Ramos (cell line): Measurements from ENCODE around the gene MYO5B.
"Not testable (repeated sequence)": the region's sequence is repeated elsewhere in the genome, so short reads cannot be mapped to it uniquely, and the experiment has no call there.

ENCODE experiments used
- in situ Hi-C: fragments of 300-500 bp; cut with MboI; formaldehyde crosslinking; loops from one replicate; pipeline ENCODE4 v1.14.3; 2022; ENCODE audit warnings: low sequenced_read_pairs; ENCODE audit not compliant: unreplicated experiment

MYO5B gene

DNA sequence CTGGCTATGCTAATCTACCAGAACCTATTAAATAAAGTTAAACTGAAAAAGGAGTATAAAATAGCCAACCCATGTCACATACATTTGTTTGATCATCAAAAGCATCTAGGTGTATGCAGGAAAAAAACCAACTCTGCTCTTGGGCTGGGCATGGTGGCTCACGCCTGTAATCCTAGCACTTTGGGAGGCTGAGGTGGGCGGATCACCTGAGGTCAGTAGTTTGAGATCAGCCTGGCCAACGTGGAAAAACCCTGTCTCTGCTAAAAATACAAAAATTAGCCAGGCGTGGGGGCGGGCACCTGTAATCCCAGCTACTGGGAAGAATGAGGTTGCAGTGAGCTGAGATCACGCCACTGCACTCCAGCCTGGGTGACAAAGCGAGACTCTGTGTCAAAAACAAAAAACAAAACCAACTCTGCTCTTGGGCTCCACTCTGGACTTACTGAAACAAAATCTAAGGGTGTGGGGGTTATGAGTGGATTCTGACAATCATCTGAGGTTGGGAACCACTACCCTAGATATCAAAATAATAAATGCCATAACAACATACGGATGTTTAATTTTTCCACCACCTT, 405.3 kb downstream of the MYO5B start:
- in situ Hi-C loops: not testable (repeated sequence)

GRCh38 chr18:49788327-49788898, 406.5 kb downstream of the MYO5B start:
- in situ Hi-C loops: no loop called here

DNA sequence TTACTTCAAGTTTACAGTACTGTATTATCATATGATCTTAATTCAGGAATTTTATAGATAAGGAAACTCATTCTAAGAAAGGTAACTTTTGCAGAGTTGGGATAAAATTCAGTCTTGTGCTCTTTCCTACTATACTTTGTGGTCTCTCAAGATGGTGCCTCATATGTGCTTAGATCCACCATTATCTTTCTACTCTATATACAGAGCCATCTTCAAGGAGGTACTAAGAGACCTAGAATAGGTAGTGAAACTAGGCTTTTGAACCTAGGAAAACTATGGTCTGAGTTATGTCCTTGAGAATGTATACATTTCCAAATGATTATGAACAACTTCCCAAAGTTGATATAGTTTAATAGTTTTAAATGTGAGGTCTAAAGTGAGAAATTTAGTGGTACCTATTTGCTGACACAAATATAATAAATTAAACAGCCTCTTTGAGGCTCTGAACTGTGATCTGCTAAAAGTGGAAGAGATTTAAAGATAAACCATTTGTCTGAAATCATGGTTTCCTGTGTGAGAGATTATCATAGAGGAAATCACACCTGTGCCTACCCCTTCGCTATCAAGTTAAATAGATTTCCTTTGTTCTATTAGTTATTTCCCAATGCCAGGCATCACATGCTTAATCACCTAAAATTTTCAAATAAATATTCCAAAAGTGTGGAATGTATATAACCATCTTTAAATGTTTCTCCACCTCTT, 408.8 kb downstream of the MYO5B start:
- in situ Hi-C loops: no loop called here

DNA sequence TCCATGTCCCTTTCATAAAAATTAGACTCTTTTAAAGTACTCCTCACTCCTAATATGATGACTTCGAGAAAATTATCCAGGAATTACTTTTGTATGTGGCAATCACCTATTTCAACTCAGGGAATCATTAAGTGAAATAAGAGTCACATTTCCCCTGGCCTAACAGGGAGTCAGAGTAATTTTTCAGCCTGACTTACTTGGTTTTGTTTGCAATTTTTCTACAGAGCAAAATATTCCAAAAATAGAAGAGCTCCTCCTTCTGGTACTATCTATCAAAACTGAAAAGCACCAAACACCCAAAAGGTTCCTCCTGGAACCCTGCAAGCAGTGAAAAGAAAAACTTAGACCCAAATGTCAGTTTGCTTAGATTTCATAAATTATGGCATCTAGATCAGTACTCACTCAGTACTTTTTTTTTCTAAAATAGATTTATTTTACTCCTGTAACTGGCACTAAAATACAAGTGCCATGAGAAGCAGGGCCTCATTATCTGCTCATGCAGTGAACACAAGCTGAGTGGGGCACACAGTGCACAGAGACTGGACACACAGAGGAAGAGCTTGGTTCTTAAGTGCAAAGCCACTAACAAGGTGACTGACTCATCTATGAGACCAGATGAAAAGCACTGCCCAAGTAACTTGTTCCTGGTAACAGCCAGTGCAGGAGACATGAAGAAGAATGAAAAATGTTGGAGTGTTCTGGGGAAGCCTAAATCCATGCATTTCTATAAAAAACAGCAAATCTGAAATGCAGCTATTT, 410.3 kb downstream of the MYO5B start:
- in situ Hi-C loops: no loop called here

- in situ Hi-C loops: not testable (repeated sequence)
Measured at GRCh38 chr18:49783631-49784030, 411.3 kb downstream of the MYO5B start.

DNA sequence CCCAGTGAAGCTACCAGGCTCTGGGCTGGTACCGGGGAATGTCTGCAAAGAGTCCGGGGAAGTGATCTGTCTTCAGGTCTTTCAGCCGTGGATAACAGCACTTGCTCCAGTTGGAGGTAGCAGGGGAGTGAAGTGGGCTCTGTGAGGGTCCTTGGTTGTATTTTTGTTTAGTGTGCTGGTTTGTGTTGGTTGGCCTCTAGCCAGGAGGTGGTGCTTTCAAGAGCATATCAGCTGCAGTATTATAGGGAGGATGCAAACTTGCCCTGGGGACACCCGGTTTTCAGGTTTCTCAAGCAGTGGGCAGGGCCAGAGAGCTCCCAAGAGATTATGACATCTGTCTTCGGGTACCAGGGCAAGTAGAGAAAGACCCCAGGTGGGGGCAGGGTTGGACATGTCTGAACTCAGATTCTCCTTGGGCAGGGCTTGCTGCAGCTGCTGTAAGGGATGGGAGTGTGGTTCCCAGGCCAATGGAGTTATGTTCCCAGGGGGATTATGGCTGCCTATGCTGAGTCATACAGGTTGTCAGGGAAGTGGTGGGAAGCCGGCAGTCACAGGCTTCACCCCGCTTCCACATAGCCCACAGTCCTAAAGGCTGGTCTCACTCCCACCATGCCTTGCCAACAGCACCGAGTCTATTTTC, 416.0 kb downstream of the MYO5B start:
- in situ Hi-C loops: no loop called here
